ENCODE results near the gene PLA2G4C.

PLA2G4C gene

GRCh38 chr19:48120505-48120904, 9.9 kb upstream of the PLA2G4C start:
- H3K9ac ChIP-seq (ENCODE audit: low read length), result no peak overlapping the region
- no peaks in the 10 kb centered on the region for H3K4me1 ChIP-seq (ENCODE audit: control insufficient read depth, low read depth, low read length)
- no peak overlapping the region for H2AK5ac ChIP-seq (ENCODE audit: low read length)
- no peak overlapping the region for H2BK120ac ChIP-seq (ENCODE audit: low read depth, low read length)
- no CpG with 5 or more reads among the region's 2 CpGs for WGBS (ENCODE audit: extremely low coverage, insufficient coverage, low lambda C conversion rate)
- H3K79me1 ChIP-seq (ENCODE audit: low read length), result no peaks in the 10 kb centered on the region
- H3K4ac ChIP-seq (ENCODE audit: low read depth, low read length), result no peak overlapping the region
- no peak overlapping the region for H2BK5ac ChIP-seq (ENCODE audit: low read length)
- no peak overlapping the region for H3K4me2 ChIP-seq (ENCODE audit: low read length)
- DNase-seq, result no peak
- no peak overlapping the region for H2BK15ac ChIP-seq (replicated peaks; ENCODE audit: low read depth)
- no peak overlapping the region for H3K56ac ChIP-seq (ENCODE audit: low read length)
- no peak overlapping the region for H3K23ac ChIP-seq (ENCODE audit: low read length)
- no peak overlapping the region for H3K4me3 ChIP-seq (ENCODE audit: low read length)
- no peaks in the 10 kb centered on the region for H3K79me2 ChIP-seq (ENCODE audit: control insufficient read depth, insufficient read depth, low read length)
- no peak overlapping the region for H3K27ac ChIP-seq (ENCODE audit: low read depth, low read length)
- no peaks in the 10 kb centered on the region for H3K27me3 ChIP-seq (ENCODE audit: insufficient read depth, low read length, poor library complexity)
- H4K8ac ChIP-seq (ENCODE audit: low read depth, low read length), result no peak overlapping the region
- no peak overlapping the region for H3K18ac ChIP-seq (ENCODE audit: low read length)
- H4K5ac ChIP-seq (ENCODE audit: low read length), result no peak overlapping the region
- peaks cover 10% of the 10 kb centered on the region for H3K36me3 ChIP-seq (ENCODE audit: control insufficient read depth, insufficient read depth, low read length)

- no peaks in the 10 kb centered on the region for H3K4me1 ChIP-seq (ENCODE audit: control insufficient read depth, low read depth, low read length)
- no peak overlapping the region for H2BK120ac ChIP-seq (ENCODE audit: low read depth, low read length)
- WGBS (ENCODE audit: extremely low coverage, insufficient coverage, low lambda C conversion rate), result no CpG with 5 or more reads among the region's 11 CpGs
- H2BK15ac ChIP-seq (replicated peaks; ENCODE audit: low read depth), result no peak overlapping the region
- H3K4me3 ChIP-seq (ENCODE audit: low read length), result no peak overlapping the region
- no peak overlapping the region for H3K4ac ChIP-seq (ENCODE audit: low read depth, low read length)
- H3K23ac ChIP-seq (ENCODE audit: low read length), result no peak overlapping the region
- H3K79me2 ChIP-seq (ENCODE audit: control insufficient read depth, insufficient read depth, low read length), result no peaks in the 10 kb centered on the region
- H3K9ac ChIP-seq (ENCODE audit: low read length), result no peak overlapping the region
- no peak overlapping the region for H3K4me2 ChIP-seq (ENCODE audit: low read length)
- H2AK5ac ChIP-seq (ENCODE audit: low read length), result no peak overlapping the region
- no peak overlapping the region for H4K8ac ChIP-seq (ENCODE audit: low read depth, low read length)
- H3K27ac ChIP-seq (ENCODE audit: low read depth, low read length), result no peak overlapping the region
- H4K5ac ChIP-seq (ENCODE audit: low read length), result no peak overlapping the region
- H3K36me3 ChIP-seq (ENCODE audit: control insufficient read depth, insufficient read depth, low read length), result peaks cover 8% of the 10 kb centered on the region
- DNase-seq, result no peak
- no peaks in the 10 kb centered on the region for H3K27me3 ChIP-seq (ENCODE audit: insufficient read depth, low read length, poor library complexity)
- no peak overlapping the region for H3K18ac ChIP-seq (ENCODE audit: low read length)
- H2BK5ac ChIP-seq (ENCODE audit: low read length), result no peak overlapping the region
- H3K79me1 ChIP-seq (ENCODE audit: low read length), result no peaks in the 10 kb centered on the region
- no peak overlapping the region for H3K56ac ChIP-seq (ENCODE audit: low read length)
Measured at GRCh38 chr19:48118131-48118517, 7.5 kb upstream of the PLA2G4C start.

- no peaks in the 10 kb centered on the region for H3K27me3 ChIP-seq (ENCODE audit: insufficient read depth, low read length, poor library complexity)
- no peak overlapping the region for H3K56ac ChIP-seq (ENCODE audit: low read length)
- H2BK15ac ChIP-seq (replicated peaks; ENCODE audit: low read depth), result no peak overlapping the region
- no peak overlapping the region for H3K27ac ChIP-seq (ENCODE audit: low read depth, low read length)
- H2BK120ac ChIP-seq (ENCODE audit: low read depth, low read length), result no peak overlapping the region
- no peak overlapping the region for H4K8ac ChIP-seq (ENCODE audit: low read depth, low read length)
- H3K9ac ChIP-seq (ENCODE audit: low read length), result no peak overlapping the region
- no peak for DNase-seq
- H4K5ac ChIP-seq (ENCODE audit: low read length), result no peak overlapping the region
- no peak overlapping the region for H3K4me2 ChIP-seq (ENCODE audit: low read length)
- no peaks in the 10 kb centered on the region for H3K4me1 ChIP-seq (ENCODE audit: control insufficient read depth, low read depth, low read length)
- H2AK5ac ChIP-seq (ENCODE audit: low read length), result no peak overlapping the region
- H3K4me3 ChIP-seq (ENCODE audit: low read length), result no peak overlapping the region
- H3K79me2 ChIP-seq (ENCODE audit: control insufficient read depth, insufficient read depth, low read length), result no peaks in the 10 kb centered on the region
- no peak overlapping the region for H2BK5ac ChIP-seq (ENCODE audit: low read length)
- WGBS (ENCODE audit: extremely low coverage, insufficient coverage, low lambda C conversion rate), result no CpG with 5 or more reads among the region's 12 CpGs
- peaks cover 8% of the 10 kb centered on the region for H3K36me3 ChIP-seq (ENCODE audit: control insufficient read depth, insufficient read depth, low read length)
- H3K23ac ChIP-seq (ENCODE audit: low read length), result no peak overlapping the region
- no peak overlapping the region for H3K4ac ChIP-seq (ENCODE audit: low read depth, low read length)
- H3K79me1 ChIP-seq (ENCODE audit: low read length), result no peaks in the 10 kb centered on the region
- H3K18ac ChIP-seq (ENCODE audit: low read length), result no peak overlapping the region
Measured at GRCh38 chr19:48117515-48118130, 7.0 kb upstream of the PLA2G4C start.

- Histone ChIP-seq H3K4ac (ENCODE audit: low read depth, low read length) (no peak overlapping the region), H3K27ac (ENCODE audit: low read depth, low read length) (no peak overlapping the region), H3K9ac (ENCODE audit: low read length) (no peak overlapping the region), H4K5ac (ENCODE audit: low read length) (no peak overlapping the region), H3K79me1 (ENCODE audit: low read length) (no peaks in the 10 kb centered on the region), H3K27me3 (ENCODE audit: insufficient read depth, low read length, poor library complexity) (no peaks in the 10 kb centered on the region), H2BK120ac (ENCODE audit: low read depth, low read length) (no peak overlapping the region), H4K8ac (ENCODE audit: low read depth, low read length) (no peak overlapping the region), H3K4me3 (ENCODE audit: low read length) (no peak overlapping the region), H3K36me3 (ENCODE audit: control insufficient read depth, insufficient read depth, low read length) (peaks cover 2% of the 10 kb centered on the region), H2AK5ac (ENCODE audit: low read length) (no peak overlapping the region), H3K4me1 (ENCODE audit: control insufficient read depth, low read depth, low read length) (no peaks in the 10 kb centered on the region), H3K23ac (ENCODE audit: low read length) (no peak overlapping the region), H2BK5ac (ENCODE audit: low read length) (no peak overlapping the region), H3K4me2 (ENCODE audit: low read length) (no peak overlapping the region), H2BK15ac (replicated peaks; ENCODE audit: low read depth) (no peak overlapping the region), H3K56ac (ENCODE audit: low read length) (no peak overlapping the region), H3K79me2 (ENCODE audit: control insufficient read depth, insufficient read depth, low read length) (no peaks in the 10 kb centered on the region), H3K18ac (ENCODE audit: low read length) (no peak overlapping the region)
- DNase-seq, result no peak
- WGBS (ENCODE audit: extremely low coverage, insufficient coverage, low lambda C conversion rate), result no CpG with 5 or more reads among the region's 16 CpGs
Measured at GRCh38 chr19:48113190-48113917, 2.7 kb upstream of the PLA2G4C start.

- H3K56ac ChIP-seq (ENCODE audit: low read length), result no peak overlapping the region
- no peak overlapping the region for H3K23ac ChIP-seq (ENCODE audit: low read length)
- no CpG with 5 or more reads among the region's 7 CpGs for WGBS (ENCODE audit: extremely low coverage, insufficient coverage, low lambda C conversion rate)
- H3K36me3 ChIP-seq (ENCODE audit: control insufficient read depth, insufficient read depth, low read length), result no peaks in the 10 kb centered on the region
- H3K27ac ChIP-seq (ENCODE audit: low read depth, low read length), result no peak overlapping the region
- no peaks in the 10 kb centered on the region for H3K79me2 ChIP-seq (ENCODE audit: control insufficient read depth, insufficient read depth, low read length)
- no peak overlapping the region for H4K8ac ChIP-seq (ENCODE audit: low read depth, low read length)
- no peak overlapping the region for H3K4me2 ChIP-seq (ENCODE audit: low read length)
- H4K5ac ChIP-seq (ENCODE audit: low read length), result no peak overlapping the region
- no peaks in the 10 kb centered on the region for H3K27me3 ChIP-seq (ENCODE audit: insufficient read depth, low read length, poor library complexity)
- no peak overlapping the region for H2BK5ac ChIP-seq (ENCODE audit: low read length)
- H2BK15ac ChIP-seq (replicated peaks; ENCODE audit: low read depth), result no peak overlapping the region
- no peak overlapping the region for H3K18ac ChIP-seq (ENCODE audit: low read length)
- no peak overlapping the region for H2BK120ac ChIP-seq (ENCODE audit: low read depth, low read length)
- H3K79me1 ChIP-seq (ENCODE audit: low read length), result no peaks in the 10 kb centered on the region
- no peaks in the 10 kb centered on the region for H3K4me1 ChIP-seq (ENCODE audit: control insufficient read depth, low read depth, low read length)
- no peak overlapping the region for H3K4me3 ChIP-seq (ENCODE audit: low read length)
- H3K4ac ChIP-seq (ENCODE audit: low read depth, low read length), result no peak overlapping the region
- H3K9ac ChIP-seq (ENCODE audit: low read length), result no peak overlapping the region
- no peak for DNase-seq
- H2AK5ac ChIP-seq (ENCODE audit: low read length), result no peak overlapping the region
Measured at GRCh38 chr19:48111280-48111679, 663 bp upstream of the PLA2G4C start.

All from mesendoderm (in vitro differentiated cells).